Prostate gland (tissue), 2 donors: ENCODE measurements around the gene PLEKHH2. TPM values are rescaled to one million over a fixed set of nuclear protein-coding genes. Genes with fewer than 3 reads are reported as not detected.

ENCODE experiments used
- small RNA-seq, 2 donors: library from RNA; depleted of rRNA; stranded (forward); fragments of <200 nt; gene quantifications; one replicate each; pipeline ENCODE3, GENCODE V24; 2016
- total RNA-seq, 2 donors: library from RNA; depleted of rRNA; stranded (reverse); fragments of >200 nt; gene quantifications; one replicate each; pipeline ENCODE4 v1.1.0, GENCODE V29; 2016

The PLEKHH2 gene
- total RNA-seq, 2 donors from 2014 or later, result 5.9 to 25.2 TPM

Small RNA genes within 50 kb of the gene (small RNA-seq; reads per million reads assigned to genes)
- 0 reads per million in 2 donors for gene RF00019
- gene RN7SKP66, result 0 reads per million in 2 donors

Other genes with a start within 250 kb of the PLEKHH2 start
- gene THADA, start 41.2 kb upstream of the PLEKHH2 start, total RNA-seq, result 10 to 100 TPM; 41.1 to 54.3 TPM
- 1 to 10 TPM in 1 of 2 donors, under 1 TPM in 1; 0.91 to 2.3 TPM for gene C1GALT1C1L, start 39.2 kb downstream of the PLEKHH2 start, total RNA-seq
- 10 to 100 TPM; 26.1 to 27.3 TPM for gene DYNC2LI1, start 136.8 kb downstream of the PLEKHH2 start, total RNA-seq
- gene ABCG5, start 201.6 kb downstream of the PLEKHH2 start, total RNA-seq, result not detected
- under 1 TPM in 1 of 2 donors, not detected in 1; 0.57 TPM for gene ABCG8, start 201.7 kb downstream of the PLEKHH2 start, total RNA-seq